Upper lobe of right lung (tissue), 1 donor: ENCODE results near the gene KCTD7. TPM values are rescaled to one million over a fixed set of nuclear protein-coding genes. Genes with fewer than 3 reads are reported as not detected.
"Not testable (repeated sequence)": the region's sequence is repeated elsewhere in the genome, so short reads cannot be mapped to it uniquely, and the experiment has no call there.

Source experiments
- ATAC-seq: fragments of 200-7000 bp; cut with Tn5 transposase; one replicate; pipeline ENCODE4 v1.9.1; 2020; ENCODE audit warnings: mild to moderate bottlenecking, moderate library complexity
- DNase-seq: peaks from one replicate; pipeline ENCODE4 v3.0.0-alpha.2; 2020
- H3K27ac ChIP-seq: fragments of 200-600 bp; one replicate; pipeline ENCODE4 v1.8.0; 2022
- H3K27me3 ChIP-seq: fragments of 200-600 bp; one replicate; pipeline ENCODE4 v1.8.0; 2022; ENCODE audit warnings: mild to moderate bottlenecking
- H3K36me3 ChIP-seq: fragments of 200-600 bp; one replicate; pipeline ENCODE4 v1.8.0; 2022
- H3K4me1 ChIP-seq: fragments of 200-600 bp; one replicate; pipeline ENCODE4 v1.8.0; 2022
- H3K4me3 ChIP-seq: fragments of 200-600 bp; one replicate; pipeline ENCODE4 v1.8.0; 2022; ENCODE audit warnings: mild to moderate bottlenecking
- H3K9me3 ChIP-seq: fragments of 200-600 bp; one replicate; pipeline ENCODE4 v1.8.0; 2022
- CTCF ChIP-seq: fragments of 200-600 bp; IDR thresholded peaks from one replicate; pipeline ENCODE4 v1.8.0; 2022; ENCODE audit warnings: antibody characterized with exemption
- intact Hi-C: fragments of 100-400 bp; cut with DNase I; formaldehyde crosslinking; loops from one replicate; pipeline ENCODE4 v1.11.0; 2022
- total RNA-seq: library from RNA; stranded (reverse); fragmentation: NEBNext Ultra II Directional; extraction: Animal tissue kit (Norgen Biotek cat#: 25700); gene quantifications from one replicate; pipeline ENCODE4 v1.2.1, GENCODE V29; 2021
- donor health status: DM: no; HTN: yes; CAD: no; lungs with severe emphysema.

Gene KCTD7
- total RNA-seq, 1 donor from 2014 or later = 12.5 TPM

GRCh38 chr7:66609176-66609575 is 19.5 kb upstream of the KCTD7 start:
- TF ChIP-seq CTCF = no peak
- intact Hi-C loops = no loop called here
- no peaks in the 10 kb centered on the region for H3K4me1 ChIP-seq
- no peaks in the 10 kb centered on the region for H3K27me3 ChIP-seq
- H3K9me3 ChIP-seq = no peaks in the 10 kb centered on the region
- H3K27ac ChIP-seq = no peak overlapping the region
- no peak overlapping the region for H3K4me3 ChIP-seq
- no peak for DNase-seq
- H3K36me3 ChIP-seq = no peaks in the 10 kb centered on the region
- peak; percentile 88 for ATAC-seq

GRCh38 chr7:66614596-66614995 is 14.1 kb upstream of the KCTD7 start:
- H3K36me3 ChIP-seq, intact Hi-C loops, DNase-seq, H3K9me3 ChIP-seq, H3K27ac ChIP-seq, ATAC-seq, H3K4me1 ChIP-seq, H3K4me3 ChIP-seq, H3K27me3 ChIP-seq: not testable (repeated sequence)

- ATAC-seq (no peak), DNase-seq (no peak)
- Histone ChIP-seq H3K27ac (no peak overlapping the region), H3K9me3 (no peaks in the 10 kb centered on the region), H3K4me1 (no peaks in the 10 kb centered on the region), H3K4me3 (no peak overlapping the region), H3K27me3 (no peaks in the 10 kb centered on the region), H3K36me3 (no peaks in the 10 kb centered on the region)
- intact Hi-C loops = no loop called here
- no peak for TF ChIP-seq CTCF
Measured at GRCh38 chr7:66615699-66616098, 13.0 kb upstream of the KCTD7 start.

- no peak for TF ChIP-seq CTCF
- DNase-seq = no peak
Measured at GRCh38 chr7:66617295-66617694, 11.4 kb upstream of the KCTD7 start.

GRCh38 chr7:66619341-66619948 is 9.2 kb upstream of the KCTD7 start:
- H3K36me3 ChIP-seq, ATAC-seq, H3K4me1 ChIP-seq, H3K27ac ChIP-seq, intact Hi-C loops, H3K27me3 ChIP-seq, H3K9me3 ChIP-seq, H3K4me3 ChIP-seq, DNase-seq: not testable (repeated sequence)

More at GRCh38 chr7:66617295-66617694, 11.4 kb upstream of the KCTD7 start:
- intact Hi-C loops = no loop called here
- ATAC-seq = no peak
- Histone ChIP-seq H3K27ac (no peak overlapping the region), H3K36me3 (no peaks in the 10 kb centered on the region), H3K9me3 (no peaks in the 10 kb centered on the region), H3K4me1 (no peaks in the 10 kb centered on the region), H3K4me3 (no peak overlapping the region), H3K27me3 (no peaks in the 10 kb centered on the region)

GRCh38 chr7:66626331-66626934 is 2.2 kb upstream of the KCTD7 start:
- Histone ChIP-seq H3K36me3 (no peaks in the 10 kb centered on the region), H3K4me1 (peaks cover 25% of the 10 kb centered on the region), H3K9me3 (no peaks in the 10 kb centered on the region), H3K4me3 (no peak overlapping the region), H3K27me3 (no peaks in the 10 kb centered on the region), H3K27ac (no peak overlapping the region)
- no peak for ATAC-seq
- intact Hi-C loops = no loop called here
- TF ChIP-seq CTCF = no peak
- no peak for DNase-seq
